ENCODE measurements around the gene TAL1. TPM values are rescaled to one million over a fixed set of nuclear protein-coding genes. Genes with fewer than 3 reads are reported as not detected.

Gene TAL1
- total and polyA plus RNA-seq, 2 donors (not counting 3 experiments of a cell fraction or from before 2014, with no cell fraction given): 36.7 to 52.4 TPM

GRCh38 chr1:47181955-47182675 lies 49.9 kb downstream of the TAL1 start:
- Histone ChIP-seq H3K4me3 (replicated peaks in 1 of 3; ENCODE audit: insufficient read depth in 1 of 3, low read depth in 1 of 3, low read length in 3 of 3) (no peak overlapping the region), H3K4me2 (ENCODE audit: insufficient read depth, low read length) (peak overlapping the region; percentile 11), H3K9ac (replicated peaks; ENCODE audit: extremely low read depth, insufficient read depth, low read length) (no peak overlapping the region), H3K36me3 (ENCODE audit: control insufficient read depth in 2 of 2, extremely low read depth in 1 of 2, insufficient read depth in 2 of 2, low read length in 2 of 2) (no peaks in the 10 kb centered on the region), H3K79me2 (ENCODE audit: control insufficient read depth, insufficient read depth, low read length) (no peaks in the 10 kb centered on the region), H3K4me1 (ENCODE audit: control insufficient read depth, extremely low read depth, insufficient read depth, low read length) (peaks cover 19% of the 10 kb centered on the region), H3K9me3 (replicated peaks; ENCODE audit: control insufficient read depth, insufficient read depth, low read length) (no peaks in the 10 kb centered on the region), H3K27ac (ENCODE audit: insufficient read depth, low read depth, low read length) (no peak overlapping the region), H4K20me1 (replicated peaks; ENCODE audit: control insufficient read depth, extremely low read depth, insufficient read depth, low read length) (no peaks in the 10 kb centered on the region), H3K9me1 (replicated peaks; ENCODE audit: control insufficient read depth, extremely low read depth, insufficient read depth, low read length) (no peaks in the 10 kb centered on the region), H2AFZ (ENCODE audit: low read depth, low read length) (peak overlapping the region; percentile 12), H3K27me3 (ENCODE audit: control insufficient read depth in 2 of 2, insufficient read depth in 2 of 2, low read length in 2 of 2) (no peaks in the 10 kb centered on the region)
- BruUV-seq (replicated peaks): no TSS peak
- ChIA-PET CTCF (interaction anchor here (0.6 to 8.1 kb wide), 5 partner anchors 10 to 544 kb away, joined by 3 to 223 read pairs (median 8); partner anchors contain the start of gene FOXD2), POLR2A (no interaction called here)
- TF ChIP-seq GATA2 (IDR thresholded peaks at IDR 0.05; ENCODE audit: insufficient read depth, insufficient read length, low read depth, low read length) (no peak), FOS (IDR thresholded peaks at IDR 0.05; ENCODE audit: borderline replicate concordance, insufficient read depth, low read length) (peak; percentile 69), JUN (IDR thresholded peaks at IDR 0.05; ENCODE audit: borderline replicate concordance, insufficient read depth, insufficient read length, low read depth) (peak; percentile 40), POLR2AphosphoS5 (IDR thresholded peaks at IDR 0.05; ENCODE audit: insufficient read depth, low read depth, low read length) (no peak), MYC (IDR thresholded peaks at IDR 0.05; ENCODE audit: low read depth, low read length) (no peak)
- intact Hi-C loops (cut with micrococcal nuclease): no loop called here
- DNase-seq (ENCODE audit: low read depth, low spot score) (peak; percentile 75), FAIRE-seq (peak; percentile 95)
- dilution Hi-C loops (cut with MboI; ENCODE audit: extremely low pct_ligation_motif_present, low sequenced_read_pairs): no loop called here
